K562 (cell line): Measurements from ENCODE around the gene NFS1. TPM values are rescaled to one million over a fixed set of nuclear protein-coding genes. Genes with fewer than 3 reads are reported as not detected.

ENCODE experiments used
- ADNP ChIP-seq: fragments of 200-800 bp; sonication (Bioruptor generic); IDR thresholded peaks from 2 replicates; pipeline ENCODE4 v1.6.1; 2016; ENCODE audit warnings: missing genetic modification characterization, missing compliant biosample characterization
- BRD4 ChIP-seq: fragments of 200-600 bp; sonication (generic); IDR thresholded peaks from 2 replicates; pipeline ENCODE4 v1.6.1; 2017; ENCODE audit warnings: inconsistent platforms
- CGGBP1 ChIP-seq: fragments of 250-450 bp; sonication (Bioruptor Pico); IDR thresholded peaks from 2 replicates; pipeline ENCODE4 v1.9.0; 2021; ENCODE audit warnings: mild to moderate bottlenecking
- DDX20 ChIP-seq: fragments of 450-650 bp; IDR thresholded peaks from 2 replicates; pipeline ENCODE4 v1.6.1; 2016; ENCODE audit warnings: missing genetic modification characterization, low read depth, mild to moderate bottlenecking, missing compliant biosample characterization, moderate library complexity
- FOXA3 ChIP-seq, 2 experiments: fragments of 450-650 bp in 1 of 2; sonication (generic) in 1 of 2; formaldehyde crosslinking; IDR thresholded peaks in 1 of 2; conservative IDR thresholded peaks in 1 of 2; 2 replicates each; pipeline versions ENCODE4 v1.4.0 to v1.8.0; 2020 to 2022; ENCODE audit warnings: mild to moderate bottlenecking in 2 of 2, missing genetic modification reagents in 1 of 2
- MEIS2 ChIP-seq: fragments of 450-650 bp; IDR thresholded peaks from 2 replicates; pipeline ENCODE4 v1.6.1; 2014; ENCODE audit warnings: mild to moderate bottlenecking; ENCODE audit not compliant: partially characterized antibody
- NCOA1 ChIP-seq: fragments of 450-650 bp; IDR thresholded peaks from 2 replicates; pipeline ENCODE4 v1.6.1; 2016; ENCODE audit warnings: low read depth
- NFXL1 ChIP-seq: fragments of 450-650 bp; formaldehyde crosslinking; IDR thresholded peaks from 2 replicates; pipeline ENCODE4 v1.4.0; 2021; ENCODE audit warnings: mild to moderate bottlenecking
- PBX2 ChIP-seq, 2 experiments: IDR thresholded peaks in 1 of 2; conservative IDR thresholded peaks in 1 of 2; 2 replicates each; pipeline ENCODE4 v1.6.1; 2016; ENCODE audit warnings: low read depth in 2 of 2, mild to moderate bottlenecking in 1 of 2, missing compliant biosample characterization in 1 of 2, missing genetic modification characterization in 1 of 2, moderate library complexity in 1 of 2
- POLR2AphosphoS2 ChIP-seq: IDR thresholded peaks from 2 replicates; pipeline ENCODE4 v1.6.1; 2012; ENCODE audit warnings: low read length, improper control_type of control experiment
- RERE ChIP-seq: sonication (generic); formaldehyde crosslinking; IDR thresholded peaks from 2 replicates; pipeline ENCODE4 v1.8.0; 2023; ENCODE audit warnings: missing genetic modification reagents, mild to moderate bottlenecking, borderline replicate concordance
- RFX7 ChIP-seq: fragments of 250-450 bp; sonication (Bioruptor Pico); IDR thresholded peaks from 2 replicates; pipeline ENCODE4 v1.5.1; 2021; ENCODE audit warnings: mild to moderate bottlenecking
- TRIM24 ChIP-seq, 2 experiments: fragments of 450-650 bp; IDR thresholded peaks; 2 replicates each; pipeline ENCODE4 v1.6.1; 2016
- ZNF174 ChIP-seq: fragments of 250-450 bp; sonication (Bioruptor Pico); IDR thresholded peaks from 2 replicates; pipeline ENCODE4 v1.4.0; 2020; ENCODE audit warnings: mild to moderate bottlenecking
- ZNF3 ChIP-seq: fragments of 250-450 bp; sonication (Bioruptor Pico); IDR thresholded peaks from 2 replicates; pipeline ENCODE4 v1.5.0; 2021; ENCODE audit warnings: mild to moderate bottlenecking, moderate library complexity
- ZNF583 ChIP-seq: fragments of 250-450 bp; sonication (Bioruptor Pico); IDR thresholded peaks from 2 replicates; pipeline ENCODE4 v1.4.0; 2020
- ZNF655 ChIP-seq: fragments of 250-450 bp; sonication (Bioruptor Pico); IDR thresholded peaks from 2 replicates; pipeline ENCODE4 v1.5.0; 2021
- polyA plus RNA-seq, 8 experiments: library from polyadenylated mRNA; depleted of rRNA in 4 of 8; stranded (reverse) in 5 of 8; unstranded in 3 of 8; fragments of >200 nt; fragmentation: Nextera tagmentation in 2 of 8; fragmentation: Illumina TruSeq in 1 of 8; extraction: Ambion mirVana in 2 of 8; extraction: Trizol in 1 of 8; gene quantifications; 2 replicates each; pipeline versions ENCODE4 v1.2.1 to v1.2.3, GENCODE V29; 2011 to 2014; ENCODE audit warnings: inconsistent platforms in 1 of 8, missing spikeins in 1 of 8
- total RNA-seq, 7 experiments: library from RNA; depleted of rRNA in 6 of 7; stranded (reverse); fragments of >200 nt in 6 of 7; fragmentation: Illumina TruSeq in 2 of 7; extraction: Trizol in 2 of 7; gene quantifications; 2 replicates each; pipeline versions ENCODE4 v1.2.1 to v1.2.3, GENCODE V29; 2011 to 2021; ENCODE audit warnings: low replicate concordance in 1 of 7

The NFS1 gene
- total and polyA plus RNA-seq, 9 of the 15 experiments (the other 6 are each of a cell fraction or from before 2014, with no cell fraction given) = 11.5 to 84.8 (median 47.1) TPM

- TF ChIP-seq CGGBP1 (CRISPR knock-in tag) (peak; percentile 84), ZNF655 (no peak), NCOA1 (peak; percentile 66), NFXL1 (no peak), MEIS2 (peak; percentile 70), PBX2 (CRISPR knock-in tag; IDR thresholded peaks at IDR 0.05; ENCODE audit: low read depth) (peak; percentile 96), PBX2 (tag; conservative IDR thresholded peaks at IDR 0.05; ENCODE audit: low read depth) (peak; percentile 99), FOXA3 (CRISPR knock-in tag; conservative IDR thresholded peaks at IDR 0.05 in 1 of 2, IDR thresholded peaks at IDR 0.05 in 1 of 2) (0 out of 4 replicates have a peak, but pooled peaks of 1 of the 2 experiments have one; percentile 32), BRD4 (peak; percentile 99), ADNP (tag) (no peak), ZNF3 (CRISPR knock-in tag) (no peak), RERE (CRISPR knock-in tag) (no peak), ZNF583 (CRISPR knock-in tag) (no peak), TRIM24 (IDR thresholded peaks at IDR 0.05) (peak; percentile 66 to 90), POLR2AphosphoS2 (peak; percentile 91), ZNF174 (no peak), DDX20 (tag) (no peak), RFX7 (no peak)
These were observed 43.0 kb upstream of the NFS1 start, which contains the start of gene RBM39 (continued) for GRCh38 chr20:35741892-35742740.
